GM12891 (cell line): Measurements from ENCODE around the gene OR9K2.

Experiments
- PAX5 ChIP-seq: IDR thresholded peaks from 2 replicates; pipeline ENCODE4 v1.6.1; 2011; ENCODE audit warnings: low read length, moderate library complexity, mild to moderate bottlenecking; ENCODE audit not compliant: insufficient read depth, severe bottlenecking
- POLR2A ChIP-seq: IDR thresholded peaks from 2 replicates; pipeline ENCODE4 v1.6.1; 2011; ENCODE audit warnings: low read depth, low read length, control low read depth
- POLR2AphosphoS5 ChIP-seq: IDR thresholded peaks from 2 replicates; pipeline ENCODE4 v1.6.1; 2011; ENCODE audit warnings: low read depth, low read length, control low read depth
- POU2F2 ChIP-seq: IDR thresholded peaks from 2 replicates; pipeline ENCODE4 v1.6.1; 2011; ENCODE audit warnings: low read depth, mild to moderate bottlenecking, control low read depth, low read length, moderate library complexity
- TAF1 ChIP-seq: IDR thresholded peaks from 2 replicates; pipeline ENCODE4 v1.6.1; 2011; ENCODE audit warnings: low read depth, low read length, control low read depth

- TF ChIP-seq POLR2A (no peak), POLR2AphosphoS5 (no peak), TAF1 (no peak), PAX5 (no peak), POU2F2 (no peak)
Measured at GRCh38 chr12:55142669-55143565, 16.7 kb downstream of the OR9K2 start.
